T-helper 1 cell treated with Interleukin-12 subunit alpha and Interleukin-12 subunit beta and Interleukin-4 antibody, amounts not matched to agents 30 ng/mL and 1 ng/mL, for 36 hours (primary cell): Measurements from ENCODE around the gene SRP19. TPM values are rescaled to one million over a fixed set of nuclear protein-coding genes. Genes with fewer than 3 reads are reported as not detected.

Experiments
- intact Hi-C: fragments of 100-400 bp; cut with micrococcal nuclease; formaldehyde crosslinking; loops from one replicate; pipeline ENCODE4 v1.15.1; 2024
- total RNA-seq: library from RNA; stranded (reverse); gene quantifications from 2 replicates; pipeline ENCODE4 v1.2.3, GENCODE V29; 2022

SRP19 gene
- total RNA-seq, 1 donor from 2014 or later: 71.6 TPM

GRCh38 chr5:112918679-112919078, 57.6 kb downstream of the SRP19 start:
- intact Hi-C loops: no loop called here

Other genes with a start within 250 kb of the SRP19 start
- 26.8 and 27.7 TPM in 2 replicates for gene APC, start 123.4 kb upstream of the SRP19 start, total RNA-seq
- gene REEP5, start 60.9 kb downstream of the SRP19 start, total RNA-seq: 97.4 and 100 TPM in 2 replicates
- 97.1 and 99.7 TPM in 2 replicates for gene DCP2, start 115.5 kb downstream of the SRP19 start, total RNA-seq